Esophagus squamous epithelium (tissue), 4 donors: Measurements from ENCODE around the gene SKP1.

Source experiments
- POLR2A ChIP-seq, 4 donors: fragments of 450-650 bp; IDR thresholded peaks; one replicate each; pipeline ENCODE4 v1.6.1; 2017; ENCODE audit warnings: antibody characterized with exemption in 4 of 4, mild to moderate bottlenecking in 4 of 4, moderate library complexity in 3 of 4
- TF ChIP-seq, protein P1 (sequence below), 6 experiments: fragments of 450-650 bp in 4 of 6; fragments of 200-600 bp in 2 of 6; sonication (generic) in 2 of 6; IDR thresholded peaks; one replicate each; pipeline ENCODE4 v1.5.1; 2016 to 2019; ENCODE audit warnings: antibody characterized with exemption in 6 of 6, mild to moderate bottlenecking in 4 of 6, moderate library complexity in 4 of 6

DNA sequence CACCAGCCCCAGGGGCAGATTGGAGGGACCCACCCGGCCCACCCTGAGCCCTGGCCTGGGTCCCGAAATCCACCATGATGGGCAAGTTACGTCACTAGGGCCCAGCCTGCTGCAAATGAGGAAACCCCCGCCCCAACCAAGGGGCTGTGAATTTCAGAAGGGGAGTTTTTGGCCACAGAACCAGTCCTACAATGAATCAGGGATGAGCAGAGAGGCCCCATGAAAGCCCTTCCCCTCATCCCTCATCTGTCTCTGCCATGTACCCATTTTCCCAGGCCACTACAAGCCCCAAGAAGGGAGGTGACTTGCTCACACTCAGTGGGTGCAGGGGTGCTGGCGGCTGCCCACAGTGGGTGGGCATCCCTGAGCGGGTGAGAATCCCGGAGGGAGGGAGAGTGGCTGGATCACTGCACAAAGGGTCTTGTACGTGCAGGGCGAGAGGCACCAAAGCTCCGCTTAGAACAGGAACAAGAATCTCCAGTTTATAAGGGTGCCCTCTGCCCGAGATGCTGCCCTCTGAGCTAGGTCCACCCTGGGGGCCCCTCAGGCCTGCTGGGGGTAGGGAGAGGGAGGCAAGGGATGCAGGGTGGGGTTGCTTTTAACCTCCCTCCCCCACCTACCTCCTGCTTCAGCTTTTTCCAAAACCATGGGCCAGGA, 72.6 kb downstream of the SKP1 start:
- TF ChIP-seq, protein P1, sequence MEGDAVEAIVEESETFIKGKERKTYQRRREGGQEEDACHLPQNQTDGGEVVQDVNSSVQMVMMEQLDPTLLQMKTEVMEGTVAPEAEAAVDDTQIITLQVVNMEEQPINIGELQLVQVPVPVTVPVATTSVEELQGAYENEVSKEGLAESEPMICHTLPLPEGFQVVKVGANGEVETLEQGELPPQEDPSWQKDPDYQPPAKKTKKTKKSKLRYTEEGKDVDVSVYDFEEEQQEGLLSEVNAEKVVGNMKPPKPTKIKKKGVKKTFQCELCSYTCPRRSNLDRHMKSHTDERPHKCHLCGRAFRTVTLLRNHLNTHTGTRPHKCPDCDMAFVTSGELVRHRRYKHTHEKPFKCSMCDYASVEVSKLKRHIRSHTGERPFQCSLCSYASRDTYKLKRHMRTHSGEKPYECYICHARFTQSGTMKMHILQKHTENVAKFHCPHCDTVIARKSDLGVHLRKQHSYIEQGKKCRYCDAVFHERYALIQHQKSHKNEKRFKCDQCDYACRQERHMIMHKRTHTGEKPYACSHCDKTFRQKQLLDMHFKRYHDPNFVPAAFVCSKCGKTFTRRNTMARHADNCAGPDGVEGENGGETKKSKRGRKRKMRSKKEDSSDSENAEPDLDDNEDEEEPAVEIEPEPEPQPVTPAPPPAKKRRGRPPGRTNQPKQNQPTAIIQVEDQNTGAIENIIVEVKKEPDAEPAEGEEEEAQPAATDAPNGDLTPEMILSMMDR (IDR thresholded peaks at IDR 0.05): no peak
- TF ChIP-seq POLR2A (IDR thresholded peaks at IDR 0.05): no peak
